ENCODE measurements around the gene NCOA6.

The NCOA6 gene

DNA sequence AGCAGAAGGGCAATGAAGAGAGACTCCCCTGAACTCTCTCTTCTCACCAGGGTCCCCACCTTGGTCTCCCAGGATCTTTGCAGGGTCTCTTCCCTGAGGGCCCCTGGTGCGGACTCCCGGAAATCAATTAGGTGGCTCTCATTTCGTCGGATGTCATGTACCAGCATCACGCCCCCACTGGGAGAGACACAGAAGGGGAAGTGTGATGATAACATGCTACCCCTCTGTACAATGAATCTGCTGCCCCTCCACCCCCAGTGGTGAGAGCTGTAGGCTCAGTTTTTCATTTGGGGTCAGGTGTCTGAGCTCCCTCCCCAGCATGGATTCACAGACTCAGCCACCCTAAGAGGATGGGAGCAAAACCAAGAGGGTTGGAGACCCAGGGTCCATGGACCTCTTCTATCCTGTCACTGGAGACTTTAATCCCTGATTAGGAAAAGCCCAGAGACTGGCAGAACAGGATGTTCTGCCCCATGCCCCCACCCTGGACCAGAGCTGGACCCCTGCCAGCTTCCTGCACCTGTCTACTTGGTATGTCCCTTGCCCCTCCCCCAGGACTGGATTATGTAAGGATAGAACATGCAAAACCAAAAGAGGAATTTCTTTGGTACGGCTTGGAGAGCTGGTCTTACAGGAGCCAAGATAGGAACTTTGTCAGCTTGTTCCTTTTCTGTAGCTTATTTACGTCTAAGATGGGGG, 36.1 kb upstream of the NCOA6 start:
- H3K4me1 ChIP-seq (ENCODE audit: insufficient read depth, low read length), result peaks cover 4% of the 10 kb centered on the region; the same call in 1 of the 2 replicates
- peaks cover 26% of the 10 kb centered on the region; the same call in 1 of the 2 replicates for H3K36me3 ChIP-seq (ENCODE audit: insufficient read depth, low read length)
- H3K4me3 ChIP-seq (ENCODE audit: low read length), result no peak overlapping the region
- no peak overlapping the region for H3K27ac ChIP-seq (ENCODE audit: low read depth, low read length)
- 92% methylated on average over 7 of the region's 7 CpGs for WGBS
- H3K9ac ChIP-seq (ENCODE audit: low read depth, low read length), result no peak overlapping the region
- no peaks in the 10 kb centered on the region for H3K27me3 ChIP-seq (ENCODE audit: insufficient read depth, low read length)
- no peaks in the 10 kb centered on the region for H3K9me3 ChIP-seq (ENCODE audit: insufficient read depth, low read depth, low read length)

DNA sequence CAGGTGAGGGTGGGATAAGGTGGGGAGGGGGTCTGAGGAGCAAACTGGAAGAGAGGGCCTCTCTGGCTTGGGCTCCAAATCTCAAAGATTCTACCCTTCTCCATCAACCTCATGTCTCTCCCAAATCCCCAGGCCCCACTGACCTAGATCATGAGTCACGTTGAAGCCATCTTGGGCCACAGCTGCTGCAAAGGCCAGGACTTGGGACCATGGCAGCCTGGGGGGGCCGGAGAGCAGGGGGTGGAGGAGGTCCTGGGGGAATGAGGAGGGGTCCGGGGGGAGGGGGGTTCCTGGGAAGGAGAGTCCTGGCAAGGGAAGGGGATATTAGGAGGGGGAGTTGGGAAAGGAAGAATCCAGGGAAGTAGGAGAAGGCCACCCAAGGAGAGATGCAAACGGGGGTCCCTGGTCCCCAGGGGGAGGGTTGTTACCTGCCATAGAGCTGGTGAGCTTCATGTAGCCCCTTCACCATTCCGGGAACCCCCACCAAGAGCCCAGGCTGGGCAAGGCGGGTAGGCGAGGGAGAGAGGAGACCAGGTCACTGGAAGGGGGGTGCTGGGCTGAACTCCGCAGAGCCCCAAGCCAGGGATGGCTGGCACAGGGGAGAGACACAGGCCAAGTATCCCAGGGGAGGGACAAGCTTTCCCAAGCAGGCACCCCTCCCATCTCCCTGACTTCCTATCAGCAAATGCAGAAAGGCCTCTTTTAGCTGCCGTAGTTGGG, 34.5 kb upstream of the NCOA6 start:
- Histone ChIP-seq H3K4me1 (ENCODE audit: insufficient read depth, low read length) (peaks cover 4% of the 10 kb centered on the region; the same call in 1 of the 2 replicates), H3K27me3 (ENCODE audit: insufficient read depth, low read length) (no peaks in the 10 kb centered on the region), H3K4me3 (ENCODE audit: low read length) (no peak overlapping the region), H3K9ac (ENCODE audit: low read depth, low read length) (no peak overlapping the region), H3K27ac (ENCODE audit: low read depth, low read length) (no peak overlapping the region), H3K9me3 (ENCODE audit: insufficient read depth, low read depth, low read length) (no peaks in the 10 kb centered on the region), H3K36me3 (ENCODE audit: insufficient read depth, low read length) (peaks cover 29% of the 10 kb centered on the region; the same call in 1 of the 2 replicates)
- WGBS, result 94% methylated on average over 8 of the region's 9 CpGs

DNA sequence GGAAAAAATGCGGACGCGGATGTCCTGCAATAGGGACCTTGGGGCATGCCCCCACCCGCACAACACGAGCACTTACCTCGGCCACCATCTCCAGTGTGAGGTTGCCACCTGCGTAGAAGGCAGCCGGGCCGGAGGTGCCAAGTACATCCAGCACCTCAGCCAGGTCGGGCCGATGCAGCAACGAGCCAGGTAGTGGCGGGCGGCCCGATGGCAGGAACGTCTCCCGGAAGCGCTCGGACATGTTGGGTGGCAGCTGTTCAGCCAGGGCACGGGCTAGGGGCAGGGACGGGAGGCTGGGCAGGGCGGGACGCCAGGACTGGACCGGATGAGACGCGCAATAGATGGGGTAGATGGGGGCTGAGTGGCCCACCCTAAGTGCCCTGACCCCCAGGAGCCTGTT, 33.9 kb upstream of the NCOA6 start:
- 96% methylated on average over 26 of the region's 26 CpGs for WGBS

DNA sequence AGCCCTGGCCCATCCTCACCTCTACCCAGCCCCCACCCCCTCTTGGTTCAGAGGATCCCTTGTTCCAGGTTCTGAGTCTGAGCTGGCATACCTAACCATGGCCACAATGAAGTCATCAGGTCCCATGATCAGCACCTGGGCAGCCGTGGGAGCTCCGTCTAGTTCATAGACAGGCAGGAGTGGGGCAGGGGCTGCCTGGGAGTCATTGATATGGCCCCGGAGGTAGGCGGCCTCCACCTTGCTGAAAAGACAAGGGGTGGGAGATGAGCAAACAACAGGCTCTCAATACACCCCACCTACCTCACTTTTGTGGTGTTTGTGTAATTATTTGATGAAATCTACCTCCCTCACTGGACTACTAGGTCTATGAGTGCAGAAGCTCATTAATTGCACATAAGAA, 26.8 kb upstream of the NCOA6 start:
- no peak overlapping the region for H3K9ac ChIP-seq (ENCODE audit: low read depth, low read length)
- no peaks in the 10 kb centered on the region for H3K27me3 ChIP-seq (ENCODE audit: insufficient read depth, low read length)
- H3K4me1 ChIP-seq (ENCODE audit: insufficient read depth, low read length), result no peaks in the 10 kb centered on the region
- WGBS, result 95% methylated on average over 2 of the region's 4 CpGs
- no peak overlapping the region for H3K27ac ChIP-seq (ENCODE audit: low read depth, low read length)
- H3K9me3 ChIP-seq (ENCODE audit: insufficient read depth, low read depth, low read length), result no peaks in the 10 kb centered on the region
- peaks cover 53% of the 10 kb centered on the region for H3K36me3 ChIP-seq (ENCODE audit: insufficient read depth, low read length)
- no peak overlapping the region for H3K4me3 ChIP-seq (ENCODE audit: low read length)

More for the DNA sequence above, 33.9 kb upstream of the NCOA6 start:
- peaks cover 4% of the 10 kb centered on the region; the same call in 1 of the 2 replicates for H3K4me1 ChIP-seq (ENCODE audit: insufficient read depth, low read length)
- H3K36me3 ChIP-seq (ENCODE audit: insufficient read depth, low read length), result peaks cover 34% of the 10 kb centered on the region; the same call in 1 of the 2 replicates
- no peak overlapping the region for H3K27ac ChIP-seq (ENCODE audit: low read depth, low read length)
- H3K27me3 ChIP-seq (ENCODE audit: insufficient read depth, low read length), result no peaks in the 10 kb centered on the region
- H3K4me3 ChIP-seq (ENCODE audit: low read length), result no peak overlapping the region
- no peaks in the 10 kb centered on the region for H3K9me3 ChIP-seq (ENCODE audit: insufficient read depth, low read depth, low read length)
- no peak overlapping the region for H3K9ac ChIP-seq (ENCODE audit: low read depth, low read length)

DNA sequence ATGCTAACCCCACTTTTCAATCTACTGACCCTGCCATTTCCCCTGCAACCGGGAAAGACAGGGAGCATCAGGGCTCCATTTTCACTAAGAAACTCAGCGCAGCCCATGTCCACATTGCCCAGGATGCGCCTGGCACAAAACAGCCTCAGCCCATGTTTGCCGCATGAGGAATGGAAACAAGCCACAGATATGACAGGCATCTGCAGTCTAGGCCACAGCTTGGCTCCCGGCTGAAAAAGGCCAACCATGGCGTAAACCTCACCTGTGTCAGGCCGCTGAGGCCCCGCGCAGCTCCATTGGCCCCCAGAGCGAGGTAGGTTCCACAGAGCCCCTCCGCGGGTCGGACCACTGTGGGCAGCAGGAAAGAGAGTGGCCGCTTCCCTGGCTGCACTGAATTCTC, 25.5 kb upstream of the NCOA6 start:
- H3K4me3 ChIP-seq (ENCODE audit: low read length), result no peak overlapping the region
- H3K36me3 ChIP-seq (ENCODE audit: insufficient read depth, low read length), result peaks cover 46% of the 10 kb centered on the region
- no peaks in the 10 kb centered on the region for H3K9me3 ChIP-seq (ENCODE audit: insufficient read depth, low read depth, low read length)
- no peaks in the 10 kb centered on the region for H3K4me1 ChIP-seq (ENCODE audit: insufficient read depth, low read length)
- no peak overlapping the region for H3K27ac ChIP-seq (ENCODE audit: low read depth, low read length)
- WGBS, result 95% methylated on average over 14 of the region's 14 CpGs
- H3K27me3 ChIP-seq (ENCODE audit: insufficient read depth, low read length), result no peaks in the 10 kb centered on the region
- H3K9ac ChIP-seq (ENCODE audit: low read depth, low read length), result no peak overlapping the region

DNA sequence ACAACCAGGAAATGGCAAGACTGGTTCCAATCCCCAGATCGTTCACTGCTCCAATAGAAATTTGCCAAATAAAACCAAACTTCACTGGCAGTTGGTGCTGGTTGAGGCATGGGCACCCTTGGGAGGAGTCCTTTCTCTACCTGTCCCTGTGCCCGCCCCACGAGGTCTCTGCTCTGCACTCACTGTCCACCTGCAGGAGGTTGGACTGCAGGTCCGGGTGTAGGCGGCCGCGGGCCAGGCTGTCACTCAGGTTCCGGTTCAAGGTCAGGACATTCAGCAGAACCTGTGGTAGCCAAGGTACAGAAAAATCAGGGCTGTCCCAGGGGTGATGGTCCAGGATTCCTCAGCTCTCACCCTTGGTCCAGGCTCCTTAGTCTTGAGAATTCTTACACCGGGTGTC, 24.3 kb upstream of the NCOA6 start:
- Histone ChIP-seq H3K36me3 (ENCODE audit: insufficient read depth, low read length) (peaks cover 43% of the 10 kb centered on the region), H3K9me3 (ENCODE audit: insufficient read depth, low read depth, low read length) (no peaks in the 10 kb centered on the region), H3K4me3 (ENCODE audit: low read length) (no peak overlapping the region), H3K27ac (ENCODE audit: low read depth, low read length) (no peak overlapping the region), H3K4me1 (ENCODE audit: insufficient read depth, low read length) (no peaks in the 10 kb centered on the region), H3K27me3 (ENCODE audit: insufficient read depth, low read length) (no peaks in the 10 kb centered on the region), H3K9ac (ENCODE audit: low read depth, low read length) (no peak overlapping the region)
- WGBS, result 87% methylated on average over 9 of the region's 9 CpGs

DNA sequence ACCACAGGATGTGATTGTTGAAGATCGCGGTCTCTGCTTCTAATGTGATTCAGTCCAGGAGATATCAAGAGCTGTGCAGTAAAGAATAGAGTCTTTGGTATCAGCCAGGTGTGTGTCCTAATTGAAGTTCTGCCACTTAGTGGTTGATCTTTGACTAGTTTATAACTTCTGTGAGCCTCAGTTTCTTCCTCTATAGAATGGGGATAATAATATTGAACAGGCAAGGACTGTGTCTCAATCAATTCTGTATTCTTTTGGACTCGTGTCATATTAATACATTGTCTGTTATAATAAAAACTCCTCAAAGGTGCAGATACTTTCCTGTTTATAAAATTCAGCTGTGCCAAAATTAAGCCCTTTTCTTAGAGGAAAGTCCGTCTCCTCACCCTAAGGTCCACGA, 23.1 kb upstream of the NCOA6 start:
- Histone ChIP-seq H3K9ac (ENCODE audit: low read depth, low read length) (no peak overlapping the region), H3K27me3 (ENCODE audit: insufficient read depth, low read length) (no peaks in the 10 kb centered on the region), H3K9me3 (ENCODE audit: insufficient read depth, low read depth, low read length) (no peaks in the 10 kb centered on the region), H3K4me3 (ENCODE audit: low read length) (no peak overlapping the region), H3K4me1 (ENCODE audit: insufficient read depth, low read length) (no peaks in the 10 kb centered on the region), H3K27ac (ENCODE audit: low read depth, low read length) (no peak overlapping the region), H3K36me3 (ENCODE audit: insufficient read depth, low read length) (peaks cover 38% of the 10 kb centered on the region)
- WGBS, result 95% methylated on average over 4 of the region's 5 CpGs

DNA sequence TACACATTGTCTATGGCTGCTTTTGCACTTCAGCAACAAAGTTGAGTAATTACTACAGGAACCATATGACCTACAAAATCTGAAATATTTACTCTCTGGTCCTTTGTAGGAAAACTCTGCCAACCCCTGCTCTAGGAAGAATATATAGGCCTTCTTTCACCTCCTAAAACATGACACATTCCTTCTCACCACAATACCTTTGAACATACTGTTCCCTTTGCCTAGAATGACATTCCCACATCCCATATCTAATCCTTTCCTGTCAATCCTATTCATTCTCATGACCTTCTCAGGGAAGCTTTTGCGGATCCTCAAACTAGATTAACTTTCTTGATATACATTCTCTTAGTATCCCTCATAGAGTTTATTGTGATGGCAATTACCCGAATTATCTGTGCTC, 18.0 kb upstream of the NCOA6 start:
- Histone ChIP-seq H3K36me3 (ENCODE audit: insufficient read depth, low read length) (peaks cover 3% of the 10 kb centered on the region), H3K4me3 (ENCODE audit: low read length) (no peak overlapping the region), H3K4me1 (ENCODE audit: insufficient read depth, low read length) (no peaks in the 10 kb centered on the region), H3K9me3 (ENCODE audit: insufficient read depth, low read depth, low read length) (no peaks in the 10 kb centered on the region), H3K27ac (ENCODE audit: low read depth, low read length) (no peak overlapping the region), H3K9ac (ENCODE audit: low read depth, low read length) (no peak overlapping the region), H3K27me3 (ENCODE audit: insufficient read depth, low read length) (no peaks in the 10 kb centered on the region)
- WGBS, result 94% methylated on average over 2 of the region's 2 CpGs

DNA sequence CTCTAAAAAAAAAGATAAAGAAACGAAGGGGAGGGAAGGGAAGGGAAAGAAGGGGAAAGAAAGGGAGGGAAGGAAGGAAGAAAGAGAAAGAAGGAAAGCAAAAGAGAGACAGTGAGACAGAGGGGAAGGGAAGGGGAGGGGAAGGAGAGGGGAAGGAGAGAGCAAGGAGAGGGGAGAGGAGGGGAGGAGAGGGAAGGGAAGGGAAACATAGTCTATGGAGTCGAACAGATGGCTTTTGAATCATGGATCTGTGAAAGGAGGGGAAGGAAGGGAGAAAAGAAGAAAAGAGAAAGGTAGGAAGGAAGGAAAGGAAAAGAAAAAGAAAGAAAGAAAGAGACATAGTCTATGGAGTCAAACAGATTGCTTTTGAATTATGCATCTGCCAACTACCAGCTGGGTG, 16.7 kb upstream of the NCOA6 start:
- no peaks in the 10 kb centered on the region for H3K4me1 ChIP-seq (ENCODE audit: insufficient read depth, low read length)
- no peak overlapping the region for H3K9ac ChIP-seq (ENCODE audit: low read depth, low read length)
- no peak overlapping the region for H3K4me3 ChIP-seq (ENCODE audit: low read length)
- H3K27ac ChIP-seq (ENCODE audit: low read depth, low read length), result no peak overlapping the region
- H3K9me3 ChIP-seq (ENCODE audit: insufficient read depth, low read depth, low read length), result no peaks in the 10 kb centered on the region
- WGBS, result 76% methylated on average over 2 of the region's 2 CpGs
- H3K36me3 ChIP-seq (ENCODE audit: insufficient read depth, low read length), result no peaks in the 10 kb centered on the region; the same call in 1 of the 2 replicates
- no peaks in the 10 kb centered on the region for H3K27me3 ChIP-seq (ENCODE audit: insufficient read depth, low read length)

DNA sequence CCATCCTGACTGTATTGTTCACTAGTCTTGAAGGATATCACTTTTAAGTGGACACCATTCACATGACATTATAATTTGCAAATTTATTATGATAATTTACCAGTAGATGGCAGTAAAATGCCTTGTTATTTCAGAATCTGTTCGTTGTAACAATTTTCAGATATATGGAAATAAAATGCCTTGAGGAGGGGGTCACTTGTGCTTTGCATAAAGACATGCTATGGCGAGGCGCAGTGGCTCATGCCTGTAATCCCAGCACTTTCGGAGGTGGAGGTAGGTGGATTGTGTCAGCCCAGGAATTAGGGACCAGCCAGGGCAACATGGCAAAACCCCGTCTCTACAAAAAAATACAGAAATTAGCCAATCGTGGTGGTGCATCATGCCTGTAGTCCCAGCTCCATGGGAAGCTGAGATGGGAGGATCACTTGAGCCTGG, 9.0 kb upstream of the NCOA6 start:
- H3K4me3 ChIP-seq (ENCODE audit: low read length), result no peak overlapping the region

DNA sequence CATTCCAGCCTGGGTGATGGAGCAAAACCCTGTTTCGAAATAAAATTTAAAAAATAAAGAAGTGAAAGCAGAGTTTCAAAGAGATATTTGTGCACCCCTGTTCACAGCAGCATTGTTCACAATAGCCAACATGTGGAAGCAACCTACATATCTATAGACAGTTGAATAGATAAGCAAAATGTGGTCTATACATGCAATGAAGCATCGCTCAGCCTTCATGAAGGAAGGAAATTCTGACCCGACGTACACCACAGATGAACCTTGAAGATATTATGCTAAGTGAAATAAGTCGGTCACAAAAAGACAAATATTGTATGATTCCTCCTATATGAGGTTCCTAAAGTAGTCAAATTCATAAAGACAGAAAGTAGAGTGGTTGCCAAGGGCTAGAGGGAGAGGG, 6.5 kb upstream of the NCOA6 start:
- H3K4me3 ChIP-seq (ENCODE audit: low read length), result no peak overlapping the region
- H3K9me3 ChIP-seq (ENCODE audit: insufficient read depth, low read depth, low read length), result 0 out of 2 replicates have a peak, but pooled peaks cover 5% of the 10 kb centered on the region
- H3K4me1 ChIP-seq (ENCODE audit: insufficient read depth, low read length), result no peaks in the 10 kb centered on the region
- H3K9ac ChIP-seq (ENCODE audit: low read depth, low read length), result no peak overlapping the region
- H3K27me3 ChIP-seq (ENCODE audit: insufficient read depth, low read length), result peaks cover 3% of the 10 kb centered on the region; the same call in 1 of the 2 replicates
- H3K36me3 ChIP-seq (ENCODE audit: insufficient read depth, low read length), result no peaks in the 10 kb centered on the region
- WGBS, result 88% methylated on average over 5 of the region's 5 CpGs
- no peak overlapping the region for H3K27ac ChIP-seq (ENCODE audit: low read depth, low read length)

More for the DNA sequence above, 9.0 kb upstream of the NCOA6 start:
- Histone ChIP-seq H3K27me3 (ENCODE audit: insufficient read depth, low read length) (peaks cover 3% of the 10 kb centered on the region; the same call in 1 of the 2 replicates), H3K27ac (ENCODE audit: low read depth, low read length) (no peak overlapping the region), H3K9ac (ENCODE audit: low read depth, low read length) (no peak overlapping the region), H3K4me1 (ENCODE audit: insufficient read depth, low read length) (no peaks in the 10 kb centered on the region), H3K36me3 (ENCODE audit: insufficient read depth, low read length) (no peaks in the 10 kb centered on the region), H3K9me3 (ENCODE audit: insufficient read depth, low read depth, low read length) (0 out of 2 replicates have a peak, but pooled peaks cover 5% of the 10 kb centered on the region)
- WGBS, result 82% methylated on average over 6 of the region's 6 CpGs

Data from HUES64 (cell line).